Measurements from ENCODE around the gene TM4SF5.
A peak's percentile ranks its signal among the peaks of the same experiment; 100 is the strongest.

The TM4SF5 gene

DNA sequence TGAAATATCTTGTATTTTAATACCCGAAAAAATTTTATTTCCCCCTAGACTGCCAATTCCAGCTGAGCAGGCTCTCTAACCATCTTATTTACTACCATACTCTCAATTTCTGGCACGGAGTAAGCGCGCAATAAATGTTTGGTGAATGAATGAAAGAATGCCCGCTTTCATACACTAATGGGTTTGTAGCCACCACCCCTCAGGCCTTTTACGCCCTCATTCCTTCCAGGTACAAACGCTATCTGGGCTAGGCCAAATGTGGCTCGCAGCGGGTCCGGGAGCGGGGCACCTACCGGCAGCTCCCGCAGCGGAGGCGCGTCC is 34.7 kb downstream of the TM4SF5 start:
- TF ChIP-seq, protein P1, sequence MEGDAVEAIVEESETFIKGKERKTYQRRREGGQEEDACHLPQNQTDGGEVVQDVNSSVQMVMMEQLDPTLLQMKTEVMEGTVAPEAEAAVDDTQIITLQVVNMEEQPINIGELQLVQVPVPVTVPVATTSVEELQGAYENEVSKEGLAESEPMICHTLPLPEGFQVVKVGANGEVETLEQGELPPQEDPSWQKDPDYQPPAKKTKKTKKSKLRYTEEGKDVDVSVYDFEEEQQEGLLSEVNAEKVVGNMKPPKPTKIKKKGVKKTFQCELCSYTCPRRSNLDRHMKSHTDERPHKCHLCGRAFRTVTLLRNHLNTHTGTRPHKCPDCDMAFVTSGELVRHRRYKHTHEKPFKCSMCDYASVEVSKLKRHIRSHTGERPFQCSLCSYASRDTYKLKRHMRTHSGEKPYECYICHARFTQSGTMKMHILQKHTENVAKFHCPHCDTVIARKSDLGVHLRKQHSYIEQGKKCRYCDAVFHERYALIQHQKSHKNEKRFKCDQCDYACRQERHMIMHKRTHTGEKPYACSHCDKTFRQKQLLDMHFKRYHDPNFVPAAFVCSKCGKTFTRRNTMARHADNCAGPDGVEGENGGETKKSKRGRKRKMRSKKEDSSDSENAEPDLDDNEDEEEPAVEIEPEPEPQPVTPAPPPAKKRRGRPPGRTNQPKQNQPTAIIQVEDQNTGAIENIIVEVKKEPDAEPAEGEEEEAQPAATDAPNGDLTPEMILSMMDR (conservative IDR thresholded peaks at IDR 0.05; ENCODE audit: low read depth, low read length) = no peak
- H3K4me3 ChIP-seq (ENCODE audit: low read depth, low read length) = peak overlapping the region; percentile 75
- DNase-seq (ENCODE audit: low read depth) = no peak

DNA sequence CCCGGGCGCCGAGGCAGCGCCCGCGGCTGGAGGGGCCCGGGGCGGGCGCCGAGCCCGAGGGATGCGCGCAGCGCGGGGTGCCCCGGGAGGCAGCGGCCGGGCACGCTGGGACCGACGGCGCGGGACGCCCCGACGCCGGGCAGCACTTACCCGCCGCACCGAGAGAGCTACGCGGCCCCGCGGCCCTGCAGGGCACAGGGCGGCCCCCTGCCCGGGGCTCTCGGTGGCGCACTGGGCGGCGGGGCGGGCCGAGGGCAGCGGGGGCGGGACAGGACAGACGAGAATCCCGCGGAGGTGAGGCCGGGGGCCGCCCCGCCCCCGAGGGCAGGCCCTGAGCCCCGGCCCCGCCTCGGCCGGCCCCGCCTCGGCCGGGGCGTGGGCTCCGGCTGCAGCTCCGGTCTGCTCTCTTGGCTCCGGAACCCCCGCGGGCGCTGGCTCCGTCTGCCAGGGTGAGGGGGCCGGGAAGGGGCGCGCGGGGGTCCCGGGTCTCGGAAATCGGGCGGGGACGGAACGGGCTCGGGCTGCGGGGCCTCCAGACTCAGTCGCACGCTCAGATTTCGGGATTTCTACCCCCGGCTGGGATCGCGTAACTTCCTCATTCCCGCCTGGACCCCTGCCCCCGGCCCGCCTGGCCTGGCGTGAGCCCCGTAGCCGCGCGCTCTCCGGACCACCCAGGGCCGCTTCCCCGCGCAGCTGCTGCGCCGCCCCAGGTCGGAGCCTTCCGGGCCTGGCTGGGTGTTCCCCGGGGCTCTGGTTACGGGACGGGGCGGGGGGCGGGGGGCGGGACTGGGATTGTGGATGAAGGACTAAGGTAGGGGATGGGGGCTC is 35.3 kb downstream of the TM4SF5 start, which contains the start of gene PLD2:
TSS of gene PLD2 (plus strand) at position 376 of the 828 bp plus-strand sequence. CDS start 621 bp downstream, outside the sequence.
- peak within 1 kb of the TSS; percentile 75 for H3K4me3 ChIP-seq (ENCODE audit: low read depth, low read length)
- peak; percentile 74 for DNase-seq (ENCODE audit: low read depth)
- TF ChIP-seq, protein P1 (conservative IDR thresholded peaks at IDR 0.05; ENCODE audit: low read depth, low read length) = no peak

DNA sequence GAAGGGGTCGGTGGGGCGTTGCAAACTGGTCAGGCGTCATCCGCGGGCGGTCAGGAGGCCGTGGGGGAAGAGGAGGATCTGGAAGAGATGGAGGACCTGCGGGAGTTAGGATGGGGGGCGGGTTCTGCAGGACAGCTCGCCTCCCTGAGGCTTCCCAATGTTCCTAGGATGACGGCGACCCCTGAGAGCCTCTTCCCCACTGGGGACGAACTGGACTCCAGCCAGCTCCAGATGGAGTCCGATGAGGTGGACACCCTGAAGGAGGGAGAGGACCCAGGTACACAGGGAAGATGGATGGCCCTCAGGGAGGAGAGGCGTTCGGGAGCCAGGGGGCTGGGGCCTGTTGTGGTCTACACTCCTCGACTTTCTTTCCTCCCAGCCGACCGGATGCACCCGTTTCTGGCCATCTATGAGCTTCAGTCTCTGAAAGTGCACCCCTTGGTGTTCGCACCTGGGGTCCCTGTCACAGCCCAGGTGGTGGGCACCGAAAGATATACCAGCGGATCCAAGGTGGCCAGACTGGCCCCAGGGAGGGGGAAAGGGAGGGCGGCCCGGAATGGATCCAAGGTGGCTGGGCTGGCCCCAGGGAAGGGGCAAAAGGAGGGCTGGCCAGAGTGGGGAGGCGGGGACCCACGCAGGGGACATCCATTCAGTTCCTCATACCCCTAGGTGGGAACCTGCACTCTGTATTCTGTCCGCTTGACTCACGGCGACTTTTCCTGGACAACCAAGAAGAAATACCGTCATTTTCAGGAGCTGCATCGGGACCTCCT is 36.1 kb downstream of the TM4SF5 start:
- DNase-seq (ENCODE audit: low read depth) = no peak
- peak overlapping the region; percentile 75 for H3K4me3 ChIP-seq (ENCODE audit: low read depth, low read length)
- TF ChIP-seq, protein P1 (conservative IDR thresholded peaks at IDR 0.05; ENCODE audit: low read depth, low read length) = no peak

DNA sequence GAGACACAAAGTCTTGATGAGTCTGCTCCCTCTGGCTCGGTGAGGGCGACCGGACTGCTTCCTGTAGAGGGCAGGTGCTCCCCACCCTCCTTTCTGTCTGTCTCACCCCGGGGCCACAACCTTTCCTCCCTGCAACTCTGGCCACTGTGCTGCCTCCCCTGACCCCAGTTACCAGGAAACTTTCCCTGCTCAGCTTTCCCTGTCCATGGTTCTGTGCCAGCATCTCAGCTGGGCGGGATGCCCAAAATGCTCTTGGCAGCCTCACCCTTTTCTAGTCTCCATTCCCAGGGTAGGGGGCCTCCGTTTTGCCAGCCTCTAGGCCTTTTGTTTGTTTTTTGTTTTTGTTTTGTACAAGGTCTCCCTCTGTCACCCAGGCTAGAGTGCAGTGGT is 36.7 kb downstream of the TM4SF5 start:
- no peak for DNase-seq (ENCODE audit: low read depth)
- TF ChIP-seq, protein P1 (conservative IDR thresholded peaks at IDR 0.05; ENCODE audit: low read depth, low read length) = no peak
- no peak overlapping the region for H3K4me3 ChIP-seq (ENCODE audit: low read depth, low read length)

- TF ChIP-seq, protein P1 (conservative IDR thresholded peaks at IDR 0.05; ENCODE audit: low read depth, low read length) = no peak
- DNase-seq (ENCODE audit: low read depth) = no peak
- H3K4me3 ChIP-seq (ENCODE audit: low read depth, low read length) = no peak overlapping the region
Measured at GRCh38 chr17:4810696-4811290, 39.1 kb downstream of the TM4SF5 start.

- TF ChIP-seq, protein P1 (conservative IDR thresholded peaks at IDR 0.05; ENCODE audit: low read depth, low read length) = no peak
- H3K4me3 ChIP-seq (ENCODE audit: low read depth, low read length) = no peak overlapping the region
- DNase-seq (ENCODE audit: low read depth) = no peak
Measured at GRCh38 chr17:4811471-4811870, 39.8 kb downstream of the TM4SF5 start.
